Measurements from ENCODE around the gene DPP3.
"Not testable (repeated sequence)": the region's sequence is repeated elsewhere in the genome, so short reads cannot be mapped to it uniquely, and the experiment has no call there.

Gene DPP3

GRCh38 chr11:66543263-66544107 lies 63.3 kb downstream of the DPP3 start:
- no peak for DNase-seq (ENCODE audit: low read depth)
- TF ChIP-seq CTCF (IDR thresholded peaks at IDR 0.05; ENCODE audit: control insufficient read depth, extremely low read depth, insufficient read depth), result no peak
- H3K4me3 ChIP-seq (ENCODE audit: low read depth, low read length), result no peak overlapping the region

GRCh38 chr11:66544952-66545351 lies 64.7 kb downstream of the DPP3 start:
- DNase-seq (ENCODE audit: low read depth), result not testable (repeated sequence)
- H3K4me3 ChIP-seq (ENCODE audit: low read depth, low read length), result peak overlapping the region; percentile 76

GRCh38 chr11:66545701-66546367 lies 65.6 kb downstream of the DPP3 start, which contains the start of gene ZDHHC24:
ZDHHC24 (minus strand) TSS chr11:66546048; CDS start chr11:66546003, 45 bp downstream.
- TF ChIP-seq CTCF (IDR thresholded peaks at IDR 0.05; ENCODE audit: control insufficient read depth, extremely low read depth, insufficient read depth), result no peak
- peak; percentile 89 for DNase-seq (ENCODE audit: low read depth)
- peak within 1 kb of the TSS; percentile 76 for H3K4me3 ChIP-seq (ENCODE audit: low read depth, low read length)

GRCh38 chr11:66546368-66546965 lies 66.2 kb downstream of the DPP3 start, which contains the start of gene ACTN3:
ACTN3 (plus strand) TSS chr11:66546903; CDS start chr11:66546938, 35 bp downstream.
- no peak for TF ChIP-seq CTCF (IDR thresholded peaks at IDR 0.05; ENCODE audit: control insufficient read depth, extremely low read depth, insufficient read depth)
- DNase-seq (ENCODE audit: low read depth), result no peak
- H3K4me3 ChIP-seq (ENCODE audit: low read depth, low read length), result peak within 1 kb of the TSS; percentile 76

- H3K4me3 ChIP-seq (ENCODE audit: low read depth, low read length), result no peak overlapping the region
- no peak for DNase-seq (ENCODE audit: low read depth)
- no peak for TF ChIP-seq CTCF (IDR thresholded peaks at IDR 0.05; ENCODE audit: control insufficient read depth, extremely low read depth, insufficient read depth)
These were observed 66.9 kb downstream of the DPP3 start for GRCh38 chr11:66546966-66547661.

- DNase-seq (ENCODE audit: low read depth), result no peak
- no peak for TF ChIP-seq CTCF (IDR thresholded peaks at IDR 0.05; ENCODE audit: control insufficient read depth, extremely low read depth, insufficient read depth)
- H3K4me3 ChIP-seq (ENCODE audit: low read depth, low read length), result no peak overlapping the region
These were observed 67.4 kb downstream of the DPP3 start for GRCh38 chr11:66547662-66548009.

GRCh38 chr11:66548041-66548440 lies 67.8 kb downstream of the DPP3 start:
- no peak overlapping the region for H3K4me3 ChIP-seq (ENCODE audit: low read depth, low read length)
- no peak for TF ChIP-seq CTCF (IDR thresholded peaks at IDR 0.05; ENCODE audit: control insufficient read depth, extremely low read depth, insufficient read depth)
- DNase-seq (ENCODE audit: low read depth), result no peak
